ACC112 (cell line): ENCODE measurements around the gene PTPRJ.

Experiments
- H2AFZ ChIP-seq: fragments of 200-600 bp; sonication (generic); one replicate; pipeline ENCODE4 v1.6.0; 2017; ENCODE audit warnings: antibody characterized with exemption, low read length; ENCODE audit not compliant: unreplicated experiment
- H3K27ac ChIP-seq: fragments of 200-600 bp; sonication (generic); 2 replicates; pipeline ENCODE4 v1.5.1; 2014; ENCODE audit warnings: low read depth, mild to moderate bottlenecking, antibody characterized with exemption, low read length, moderate library complexity
- H3K27me3 ChIP-seq: fragments of 200-600 bp; sonication (generic); 2 replicates; pipeline ENCODE4 v1.6.1; 2014; ENCODE audit warnings: mild to moderate bottlenecking, antibody characterized with exemption, low read length, moderate library complexity, mixed read lengths; ENCODE audit not compliant: insufficient read depth
- H3K36me3 ChIP-seq: fragments of 200-600 bp; sonication (generic); 2 replicates; pipeline ENCODE4 v1.6.1; 2016; ENCODE audit warnings: mild to moderate bottlenecking, antibody characterized with exemption, low read length, moderate library complexity, mixed read lengths; ENCODE audit not compliant: insufficient read depth
- H3K4me1 ChIP-seq: fragments of 200-600 bp; sonication (generic); one replicate; pipeline ENCODE4 v1.6.1; 2016; ENCODE audit warnings: low read length, mixed read lengths; ENCODE audit not compliant: insufficient read depth, unreplicated experiment, control insufficient read depth
- H3K4me3 ChIP-seq: fragments of 200-600 bp; sonication (generic); 2 replicates; pipeline ENCODE4 v1.5.1; 2014; ENCODE audit warnings: mild to moderate bottlenecking, low read depth, low read length
- H3K79me2 ChIP-seq: fragments of 200-600 bp; sonication (generic); one replicate; pipeline ENCODE4 v1.6.0; 2016; ENCODE audit warnings: low read length; ENCODE audit not compliant: control insufficient read depth, unreplicated experiment, insufficient read depth

The PTPRJ gene

DNA sequence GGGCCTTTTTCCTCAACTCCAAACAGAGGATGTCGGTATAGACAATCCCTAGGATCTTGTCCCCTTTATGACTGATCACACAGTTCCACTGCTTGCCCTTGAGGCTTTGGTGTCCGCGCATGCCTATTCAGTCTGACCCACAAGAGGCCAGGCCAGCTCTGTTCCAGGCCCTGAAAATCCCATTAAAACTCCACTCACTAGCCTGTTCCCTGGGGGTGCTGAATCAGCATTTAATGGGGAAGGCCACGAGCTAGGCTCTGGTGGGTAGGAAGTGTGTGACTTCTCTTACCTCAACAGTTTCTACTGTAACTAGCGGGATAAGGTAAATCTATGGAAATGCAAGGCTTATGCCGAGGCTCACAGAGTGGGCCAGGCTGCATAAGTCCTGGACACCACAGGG is 117.7 kb downstream of the PTPRJ start:
- no peak overlapping the region for H3K27ac ChIP-seq
- no peaks in the 10 kb centered on the region for H3K36me3 ChIP-seq
- no peak overlapping the region for H3K4me3 ChIP-seq
- H3K79me2 ChIP-seq, result peaks cover 7% of the 10 kb centered on the region
- H2AFZ ChIP-seq, result no peak overlapping the region
- no peaks in the 10 kb centered on the region for H3K4me1 ChIP-seq
- H3K27me3 ChIP-seq, result no peaks in the 10 kb centered on the region

DNA sequence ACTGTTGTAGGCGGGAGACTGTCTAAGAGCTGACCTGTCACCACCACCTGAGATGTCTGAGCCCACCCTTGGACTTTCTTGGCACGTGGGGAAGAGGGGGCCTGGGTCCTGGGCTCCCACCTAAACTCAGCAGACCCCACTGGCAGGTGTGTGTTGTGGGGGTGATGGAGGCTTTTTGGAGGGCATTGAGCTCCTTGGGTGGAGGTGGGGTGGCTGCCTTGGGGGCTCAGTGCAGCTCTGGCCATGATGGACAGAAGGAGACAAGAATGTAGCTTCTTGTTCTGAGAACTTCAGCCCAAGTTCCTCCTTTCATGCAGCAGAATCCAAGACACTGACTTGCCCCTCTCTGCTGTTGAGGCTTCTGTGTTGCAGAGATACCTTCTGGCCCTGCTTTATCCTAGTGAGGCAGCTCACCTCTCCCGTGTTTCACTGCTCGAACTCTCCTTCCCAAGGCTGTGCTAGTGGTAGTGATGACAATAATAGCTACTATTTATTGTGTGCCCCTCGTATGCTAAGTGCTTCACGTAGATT is 119.6 kb downstream of the PTPRJ start:
- Histone ChIP-seq H3K36me3 (no peaks in the 10 kb centered on the region), H3K27ac (no peak overlapping the region), H3K4me3 (no peak overlapping the region), H3K4me1 (no peaks in the 10 kb centered on the region), H2AFZ (no peak overlapping the region), H3K27me3 (no peaks in the 10 kb centered on the region), H3K79me2 (peaks cover 3% of the 10 kb centered on the region)

DNA sequence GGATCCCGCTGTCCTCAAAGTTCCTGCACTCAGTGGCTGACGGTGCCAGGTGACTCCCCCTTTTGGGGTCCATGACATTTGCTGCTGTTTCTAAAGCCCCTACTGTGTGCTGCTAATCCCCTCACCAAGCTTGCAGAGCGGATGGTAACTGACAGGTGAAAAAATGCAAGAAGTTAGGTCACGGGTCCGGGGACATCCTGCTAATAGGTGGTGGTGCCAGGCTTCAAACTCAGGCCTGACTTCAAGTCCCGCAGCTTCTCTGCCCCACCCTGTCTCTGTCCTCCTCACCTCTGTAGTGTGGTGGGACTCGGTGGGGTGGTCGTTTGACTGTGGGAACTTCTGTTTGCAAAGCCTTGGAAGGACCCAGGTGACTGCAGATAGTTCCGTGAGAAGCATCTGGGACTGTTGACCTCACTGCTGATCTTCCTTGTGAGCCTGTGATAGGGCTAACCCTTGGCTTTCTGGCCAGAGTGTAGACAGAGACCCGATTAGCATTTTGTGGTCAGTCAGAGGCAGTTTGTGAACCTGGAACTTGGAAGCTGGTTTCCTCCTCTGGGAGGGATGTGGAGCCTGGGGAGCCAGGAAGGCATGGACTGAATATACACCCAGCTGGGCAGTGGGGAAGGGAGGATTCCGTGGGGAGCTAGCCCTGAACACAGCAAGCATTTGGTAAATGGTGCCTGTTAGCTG is 120.8 kb downstream of the PTPRJ start:
- no peaks in the 10 kb centered on the region for H3K36me3 ChIP-seq
- H2AFZ ChIP-seq, result no peak overlapping the region
- H3K4me1 ChIP-seq, result no peaks in the 10 kb centered on the region
- H3K27ac ChIP-seq, result no peak overlapping the region
- H3K27me3 ChIP-seq, result no peaks in the 10 kb centered on the region
- H3K4me3 ChIP-seq, result no peak overlapping the region
- peaks cover 5% of the 10 kb centered on the region for H3K79me2 ChIP-seq

GRCh38 chr11:48101958-48102357 is 121.6 kb downstream of the PTPRJ start:
- no peak overlapping the region for H3K27ac ChIP-seq
- peaks cover 7% of the 10 kb centered on the region for H3K79me2 ChIP-seq
- H2AFZ ChIP-seq, result no peak overlapping the region
- peaks cover under 1% of the 10 kb centered on the region for H3K4me1 ChIP-seq
- H3K27me3 ChIP-seq, result no peaks in the 10 kb centered on the region
- no peak overlapping the region for H3K4me3 ChIP-seq
- H3K36me3 ChIP-seq, result no peaks in the 10 kb centered on the region

GRCh38 chr11:48103621-48104567 is 123.5 kb downstream of the PTPRJ start:
- Histone ChIP-seq H3K4me1 (peaks cover 8% of the 10 kb centered on the region), H3K27ac (no peak overlapping the region), H2AFZ (no peak overlapping the region), H3K4me3 (no peak overlapping the region), H3K36me3 (no peaks in the 10 kb centered on the region), H3K79me2 (peaks cover 8% of the 10 kb centered on the region), H3K27me3 (no peaks in the 10 kb centered on the region)

GRCh38 chr11:48104568-48104924 is 124.2 kb downstream of the PTPRJ start:
- H2AFZ ChIP-seq, result no peak overlapping the region
- H3K4me3 ChIP-seq, result no peak overlapping the region
- H3K27me3 ChIP-seq, result no peaks in the 10 kb centered on the region
- H3K79me2 ChIP-seq, result peaks cover 8% of the 10 kb centered on the region
- no peak overlapping the region for H3K27ac ChIP-seq
- H3K4me1 ChIP-seq, result peaks cover 8% of the 10 kb centered on the region
- H3K36me3 ChIP-seq, result no peaks in the 10 kb centered on the region

DNA sequence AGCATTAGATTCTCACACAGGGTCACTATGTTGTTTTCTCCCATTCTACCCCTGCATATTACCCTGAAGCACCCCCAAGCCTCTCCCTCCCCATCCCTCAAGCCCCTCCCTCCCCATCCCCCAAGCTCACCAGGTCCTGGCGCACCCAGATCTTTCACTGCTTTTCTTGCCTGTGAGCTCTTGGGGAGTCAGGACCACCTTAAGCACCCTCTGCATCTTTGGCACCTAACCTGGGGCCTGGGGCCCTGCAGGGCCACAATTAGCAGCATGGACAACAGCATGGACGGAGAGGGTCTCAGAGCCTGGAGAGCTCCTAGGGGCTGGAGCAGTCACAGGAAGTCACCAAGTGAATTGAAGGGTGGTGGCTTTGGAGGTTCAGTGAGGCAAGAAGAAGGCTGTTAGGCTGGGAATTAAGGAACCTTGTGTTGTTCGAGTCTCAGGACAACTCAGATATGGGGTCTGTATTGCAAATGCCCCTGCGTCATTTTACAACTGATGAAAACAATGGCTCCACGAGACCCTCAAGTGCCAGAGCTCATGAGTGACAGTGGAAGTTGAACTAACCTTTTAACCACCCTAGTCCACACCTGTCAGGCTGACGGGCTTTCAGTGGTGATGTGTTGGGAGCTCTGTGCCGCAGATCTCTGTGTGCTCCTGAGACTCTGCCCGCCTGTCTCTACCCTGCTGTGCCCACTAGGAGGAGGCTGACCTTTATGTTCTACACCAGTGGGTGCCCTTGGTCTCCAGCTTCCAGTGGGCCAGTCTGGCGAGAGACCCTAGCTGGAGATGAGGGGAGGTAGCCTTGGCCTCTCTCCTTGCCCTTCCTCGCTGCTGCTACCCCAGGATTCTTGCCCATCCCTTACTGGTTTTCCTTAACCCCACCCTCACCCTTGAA is 125.0 kb downstream of the PTPRJ start:
- H3K27me3 ChIP-seq, result no peaks in the 10 kb centered on the region
- no peak overlapping the region for H3K27ac ChIP-seq
- no peaks in the 10 kb centered on the region for H3K36me3 ChIP-seq
- H3K4me1 ChIP-seq, result peaks cover 8% of the 10 kb centered on the region
- peaks cover 8% of the 10 kb centered on the region for H3K79me2 ChIP-seq
- no peak overlapping the region for H3K4me3 ChIP-seq
- H2AFZ ChIP-seq, result no peak overlapping the region

DNA sequence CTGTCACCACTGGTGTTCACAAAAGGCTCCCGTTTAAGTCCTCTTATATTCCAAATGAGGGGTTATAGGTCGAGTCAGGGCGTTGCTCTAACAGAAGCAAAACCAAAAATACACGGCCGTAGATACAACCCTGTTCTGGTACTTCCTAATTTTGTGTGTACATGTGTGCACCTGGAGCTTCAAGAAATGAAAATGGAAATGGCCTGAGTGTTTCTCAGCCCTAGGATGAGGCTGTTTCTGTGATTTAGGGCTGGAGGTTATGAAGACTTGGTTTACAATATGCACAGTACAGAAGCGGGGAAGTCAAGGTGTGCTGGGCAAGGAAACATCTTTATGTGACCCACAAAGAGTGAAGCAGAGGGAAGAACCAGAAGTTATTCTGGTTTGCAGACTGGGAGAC is 125.8 kb downstream of the PTPRJ start:
- H2AFZ ChIP-seq, result no peak overlapping the region
- no peaks in the 10 kb centered on the region for H3K27me3 ChIP-seq
- H3K4me3 ChIP-seq, result no peak overlapping the region
- H3K36me3 ChIP-seq, result no peaks in the 10 kb centered on the region
- H3K27ac ChIP-seq, result no peak overlapping the region
- H3K79me2 ChIP-seq, result peaks cover 8% of the 10 kb centered on the region
- peaks cover 8% of the 10 kb centered on the region for H3K4me1 ChIP-seq

DNA sequence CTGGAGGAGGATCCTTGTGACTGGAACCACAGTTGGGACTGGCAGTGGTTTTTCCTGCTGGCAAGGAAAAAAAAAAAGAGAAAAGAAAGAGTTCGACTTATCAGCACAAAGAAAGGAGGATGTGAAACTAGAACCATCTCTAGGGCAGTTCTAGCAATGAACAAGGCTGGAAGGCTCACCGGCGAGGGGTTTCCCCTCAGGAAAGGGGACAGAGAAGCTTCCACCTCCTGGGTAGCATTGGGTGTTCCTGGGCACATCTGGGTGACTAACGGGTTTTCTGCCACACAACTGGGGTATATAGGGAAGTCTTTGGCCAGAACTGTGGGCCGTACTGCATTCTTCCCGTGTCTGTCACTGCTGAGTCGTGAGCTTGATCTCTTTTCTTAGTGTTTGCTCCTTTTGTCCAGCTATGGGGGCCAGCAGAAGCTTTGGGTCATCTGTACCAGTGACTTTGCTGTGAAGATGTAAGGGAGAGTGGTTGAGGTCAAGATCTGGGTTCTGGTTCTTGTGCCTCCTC is 126.9 kb downstream of the PTPRJ start:
- Histone ChIP-seq H3K27ac (peak overlapping the region; percentile 35), H3K4me3 (no peak overlapping the region), H3K27me3 (no peaks in the 10 kb centered on the region), H3K4me1 (peaks cover 8% of the 10 kb centered on the region), H3K79me2 (peaks cover 8% of the 10 kb centered on the region), H3K36me3 (no peaks in the 10 kb centered on the region), H2AFZ (no peak overlapping the region)
